ENCODE results near the gene SPECC1.

The SPECC1 gene

DNA sequence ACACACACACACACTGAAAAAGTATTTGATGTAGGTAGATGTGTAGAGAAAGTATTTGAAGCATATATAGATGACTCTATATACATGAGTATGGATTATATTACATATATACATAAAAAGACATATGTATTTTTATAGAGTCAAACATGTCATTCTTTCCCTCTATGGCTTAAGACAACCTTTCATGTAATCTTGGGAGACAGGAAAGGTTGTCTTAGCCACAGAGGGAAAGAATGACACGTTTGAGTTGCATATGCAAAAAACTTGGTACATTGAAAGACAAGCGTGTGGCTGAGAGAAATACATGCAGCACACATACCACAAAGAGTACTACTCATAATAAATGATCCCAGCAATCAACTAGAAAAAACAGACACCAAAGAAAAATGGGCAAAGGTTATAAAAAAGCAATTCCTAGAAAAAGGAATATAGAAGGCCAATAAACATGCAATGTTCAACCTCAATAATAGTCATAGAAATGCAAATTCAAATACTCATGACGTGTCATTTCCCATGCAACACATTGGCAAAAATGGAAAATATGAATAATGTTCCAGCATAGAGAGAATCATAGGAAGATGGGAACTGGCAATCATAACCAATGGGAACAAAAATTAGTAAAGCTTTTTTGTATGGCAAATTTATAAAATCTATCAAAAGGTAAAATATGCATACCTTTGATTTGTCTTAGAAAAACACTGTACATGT lies 69.0 kb downstream of the SPECC1 start:
- Histone ChIP-seq H3K4me3 (ENCODE audit: low read depth, low read length) (no peak overlapping the region), H3K9me3 (ENCODE audit: control insufficient read depth, insufficient read depth, low read length) (no peaks in the 10 kb centered on the region), H3K9ac (ENCODE audit: low read depth, low read length) (no peak overlapping the region), H3K27me3 (ENCODE audit: control insufficient read depth, insufficient read depth, low read length) (no peaks in the 10 kb centered on the region), H3K4me1 (ENCODE audit: control insufficient read depth, insufficient read depth, low read length) (peaks cover 4% of the 10 kb centered on the region), H3K36me3 (ENCODE audit: control insufficient read depth, insufficient read depth, low read length) (no peaks in the 10 kb centered on the region)

DNA sequence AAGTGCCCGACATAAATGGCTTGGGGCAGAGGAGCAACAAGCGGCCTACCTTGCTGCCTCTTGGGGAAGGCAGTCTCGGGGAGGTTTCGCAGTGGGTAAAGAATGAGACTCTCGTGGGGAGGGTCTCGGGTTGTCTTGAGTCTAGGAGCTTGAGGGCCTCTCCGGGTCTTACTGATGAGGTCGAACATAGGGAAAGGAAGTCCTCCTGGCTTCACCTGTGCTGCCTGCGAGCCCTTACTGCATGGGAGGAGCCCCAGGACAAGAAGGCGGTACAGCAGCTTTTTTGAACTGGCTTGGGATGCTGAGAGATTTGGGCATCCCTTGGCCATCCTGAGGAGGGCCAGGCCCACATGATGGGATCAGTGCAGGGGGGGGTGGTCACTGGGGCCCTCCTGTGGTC lies 71.4 kb downstream of the SPECC1 start:
- Histone ChIP-seq H3K4me3 (ENCODE audit: low read depth, low read length) (no peak overlapping the region), H3K9ac (ENCODE audit: low read depth, low read length) (no peak overlapping the region), H3K9me3 (ENCODE audit: control insufficient read depth, insufficient read depth, low read length) (no peaks in the 10 kb centered on the region), H3K27me3 (ENCODE audit: control insufficient read depth, insufficient read depth, low read length) (no peaks in the 10 kb centered on the region), H3K36me3 (ENCODE audit: control insufficient read depth, insufficient read depth, low read length) (no peaks in the 10 kb centered on the region), H3K4me1 (ENCODE audit: control insufficient read depth, insufficient read depth, low read length) (peaks cover 4% of the 10 kb centered on the region)

DNA sequence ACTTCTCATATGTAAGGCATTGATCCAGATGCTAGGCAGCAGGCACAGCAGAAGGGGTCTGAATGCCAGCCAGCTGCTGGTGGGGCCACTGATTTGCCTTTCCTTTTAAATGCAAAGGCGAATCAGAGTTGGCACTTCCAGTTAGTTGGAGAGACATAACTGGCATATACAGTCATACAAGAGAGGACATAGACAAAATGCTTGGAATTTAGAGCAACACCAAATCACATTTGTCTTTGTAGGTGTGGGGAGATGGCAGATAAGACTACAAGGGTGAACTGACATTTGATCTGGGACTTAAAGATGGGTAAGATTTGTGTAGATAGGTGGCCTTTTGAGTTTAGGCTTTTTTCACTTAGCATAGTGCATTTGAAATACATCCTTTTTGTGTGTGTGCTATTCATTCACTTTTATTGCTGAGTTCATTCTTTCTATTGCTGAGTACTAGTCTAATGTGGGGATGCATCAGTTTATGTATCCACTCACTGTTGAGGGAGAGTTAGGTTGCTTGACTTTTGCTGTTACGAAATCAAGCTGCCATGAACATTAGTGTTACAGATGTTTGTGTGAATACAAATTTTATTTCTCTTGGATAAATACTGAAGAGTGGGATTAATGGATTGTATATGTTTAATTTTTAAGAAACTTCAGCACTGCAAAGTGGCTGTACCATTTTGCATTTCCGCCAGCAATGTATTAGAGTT lies 74.1 kb downstream of the SPECC1 start:
- Histone ChIP-seq H3K4me1 (ENCODE audit: control insufficient read depth, insufficient read depth, low read length) (peaks cover 4% of the 10 kb centered on the region), H3K9me3 (ENCODE audit: control insufficient read depth, insufficient read depth, low read length) (no peaks in the 10 kb centered on the region), H3K9ac (ENCODE audit: low read depth, low read length) (no peak overlapping the region), H3K36me3 (ENCODE audit: control insufficient read depth, insufficient read depth, low read length) (no peaks in the 10 kb centered on the region), H3K27me3 (ENCODE audit: control insufficient read depth, insufficient read depth, low read length) (no peaks in the 10 kb centered on the region), H3K4me3 (ENCODE audit: low read depth, low read length) (no peak overlapping the region)

DNA sequence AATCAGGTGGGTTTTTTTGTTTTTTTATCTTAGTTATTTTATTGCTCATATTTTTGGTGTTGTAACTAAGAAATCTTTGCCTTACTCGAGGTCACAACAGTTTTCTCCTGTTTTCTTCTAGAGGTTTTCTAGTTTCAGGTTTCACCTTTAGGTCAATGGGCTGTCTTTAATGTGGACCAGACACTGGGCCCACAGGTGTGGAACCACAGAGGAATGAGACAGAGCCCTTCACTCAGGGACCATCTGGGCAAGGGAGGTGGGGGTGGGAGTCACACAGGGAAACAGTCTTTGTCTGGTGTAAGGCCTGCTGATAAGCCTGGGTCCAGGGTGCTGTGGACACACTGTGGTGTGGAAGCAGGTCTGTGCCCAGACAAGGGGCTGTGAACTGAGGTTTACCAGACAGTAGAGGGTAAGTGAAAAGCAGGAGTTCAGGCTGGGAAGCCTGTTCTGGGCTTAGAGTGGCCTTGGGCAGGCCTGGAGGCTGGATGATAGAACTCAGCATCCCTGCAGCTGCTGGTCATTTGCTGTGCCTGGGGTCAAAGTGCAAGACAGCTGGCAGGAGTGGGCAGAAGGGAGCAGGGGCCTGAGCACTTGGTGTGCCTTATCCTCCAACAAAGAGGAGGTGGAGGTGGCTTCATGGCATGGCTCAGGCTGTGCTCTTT lies 75.6 kb downstream of the SPECC1 start:
- H3K4me1 ChIP-seq (ENCODE audit: control insufficient read depth, insufficient read depth, low read length): peaks cover 4% of the 10 kb centered on the region
- no peaks in the 10 kb centered on the region for H3K36me3 ChIP-seq (ENCODE audit: control insufficient read depth, insufficient read depth, low read length)
- H3K9me3 ChIP-seq (ENCODE audit: control insufficient read depth, insufficient read depth, low read length): no peaks in the 10 kb centered on the region

DNA sequence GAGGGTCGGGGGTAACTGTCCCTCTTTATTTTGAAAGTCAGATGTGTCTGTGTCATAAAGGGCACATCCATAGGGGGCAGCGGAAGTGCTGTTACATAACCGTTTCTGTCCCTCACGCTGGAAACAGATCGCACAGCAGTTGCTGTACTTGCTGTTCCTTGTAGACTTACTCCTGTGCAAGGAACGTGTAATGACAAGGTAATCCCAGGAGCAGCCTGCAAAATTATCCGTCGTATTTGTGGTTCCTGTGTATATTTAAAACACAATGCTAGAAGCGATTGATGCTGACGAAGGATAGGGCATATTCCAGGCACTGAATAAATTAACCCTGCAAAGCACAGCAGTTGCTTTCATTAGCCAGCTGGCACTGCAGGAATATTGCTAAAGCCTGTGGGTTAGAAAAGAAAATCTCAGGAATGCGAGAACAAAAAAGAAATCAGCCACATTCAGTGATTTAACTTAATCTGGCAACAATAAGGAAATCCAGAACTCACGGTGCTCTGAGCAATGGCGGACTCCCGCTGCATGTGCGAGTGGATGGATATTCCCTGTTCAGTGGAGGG lies 76.2 kb downstream of the SPECC1 start:
- Histone ChIP-seq H3K4me1 (ENCODE audit: control insufficient read depth, insufficient read depth, low read length) (peaks cover 4% of the 10 kb centered on the region), H3K9me3 (ENCODE audit: control insufficient read depth, insufficient read depth, low read length) (no peaks in the 10 kb centered on the region), H3K4me3 (ENCODE audit: low read depth, low read length) (no peak overlapping the region), H3K27me3 (ENCODE audit: control insufficient read depth, insufficient read depth, low read length) (no peaks in the 10 kb centered on the region), H3K36me3 (ENCODE audit: control insufficient read depth, insufficient read depth, low read length) (no peaks in the 10 kb centered on the region), H3K9ac (ENCODE audit: low read depth, low read length) (no peak overlapping the region)

More for the DNA sequence above, 75.6 kb downstream of the SPECC1 start:
- Histone ChIP-seq H3K4me3 (ENCODE audit: low read depth, low read length) (no peak overlapping the region), H3K27me3 (ENCODE audit: control insufficient read depth, insufficient read depth, low read length) (no peaks in the 10 kb centered on the region), H3K9ac (ENCODE audit: low read depth, low read length) (no peak overlapping the region)

DNA sequence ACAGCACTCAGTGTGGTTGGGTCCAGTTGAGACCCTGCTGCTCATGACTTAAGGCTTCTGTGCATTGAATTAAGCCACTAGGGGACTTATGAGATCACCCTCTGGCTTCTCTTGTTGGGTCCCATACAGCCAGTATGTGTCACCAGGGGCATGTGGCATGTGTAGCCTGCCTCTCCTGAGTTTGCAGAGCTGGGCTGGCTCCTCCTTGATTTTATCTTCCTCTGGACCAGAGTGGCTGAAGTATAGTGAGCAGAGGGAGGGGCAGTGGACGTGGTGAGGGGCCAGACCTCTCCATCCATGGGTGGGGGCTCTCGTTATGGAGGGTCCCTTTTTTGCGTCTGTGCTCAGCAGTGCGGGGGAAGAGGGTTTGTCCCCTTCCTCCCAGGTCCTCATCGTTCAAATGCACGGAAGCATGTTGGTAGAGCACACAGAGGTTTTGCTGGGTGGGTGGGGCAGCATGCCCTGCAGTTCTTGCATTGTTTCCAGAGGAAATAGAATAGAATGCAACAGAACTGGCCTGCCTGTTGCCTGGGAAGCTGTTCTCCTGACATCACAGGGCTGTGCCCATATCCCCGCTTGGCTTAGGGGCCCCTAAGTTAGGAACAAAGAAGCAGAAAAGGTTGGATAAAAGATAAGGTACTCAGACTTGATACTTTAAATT lies 77.4 kb downstream of the SPECC1 start:
- Histone ChIP-seq H3K4me3 (ENCODE audit: low read depth, low read length) (no peak overlapping the region), H3K9ac (ENCODE audit: low read depth, low read length) (no peak overlapping the region), H3K4me1 (ENCODE audit: control insufficient read depth, insufficient read depth, low read length) (peaks cover under 1% of the 10 kb centered on the region), H3K9me3 (ENCODE audit: control insufficient read depth, insufficient read depth, low read length) (no peaks in the 10 kb centered on the region), H3K27me3 (ENCODE audit: control insufficient read depth, insufficient read depth, low read length) (no peaks in the 10 kb centered on the region), H3K36me3 (ENCODE audit: control insufficient read depth, insufficient read depth, low read length) (no peaks in the 10 kb centered on the region)

DNA sequence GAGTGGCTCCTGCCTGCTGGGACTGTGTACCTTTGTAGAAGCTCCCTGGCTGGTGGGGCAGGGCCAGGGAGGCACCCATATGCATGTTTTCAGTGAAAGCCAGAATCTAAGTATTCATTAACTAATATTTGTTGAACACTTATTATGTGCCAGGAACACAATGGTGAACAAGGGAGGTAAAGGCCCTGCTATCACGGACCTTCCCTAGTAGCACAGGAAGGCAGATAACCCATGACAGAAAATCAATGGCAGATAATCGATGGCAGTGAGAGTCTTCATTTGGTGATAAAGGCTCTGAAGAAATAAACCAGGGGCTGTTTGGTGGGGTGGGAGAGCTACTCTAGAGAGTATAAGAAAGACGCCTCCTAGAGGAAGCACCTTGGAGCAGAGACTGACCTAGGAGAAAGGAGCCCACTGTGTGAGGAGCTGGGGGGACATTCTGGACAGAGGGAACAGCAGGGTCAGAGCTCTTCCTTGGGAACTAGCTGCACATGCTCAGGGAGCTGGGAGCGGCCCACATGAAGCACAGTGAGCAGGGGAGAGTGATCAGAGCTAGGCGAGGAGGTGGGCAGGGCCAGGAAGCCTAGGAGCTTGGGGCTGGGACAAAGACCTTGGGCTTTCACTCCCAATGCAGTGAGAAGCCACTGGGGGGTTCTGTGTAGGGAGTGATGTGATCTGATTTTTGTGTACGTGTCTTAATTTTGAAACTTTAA lies 78.5 kb downstream of the SPECC1 start:
- H3K4me1 ChIP-seq (ENCODE audit: control insufficient read depth, insufficient read depth, low read length): peaks cover 12% of the 10 kb centered on the region
- no peaks in the 10 kb centered on the region for H3K36me3 ChIP-seq (ENCODE audit: control insufficient read depth, insufficient read depth, low read length)
- H3K27me3 ChIP-seq (ENCODE audit: control insufficient read depth, insufficient read depth, low read length): no peaks in the 10 kb centered on the region
- no peaks in the 10 kb centered on the region for H3K9me3 ChIP-seq (ENCODE audit: control insufficient read depth, insufficient read depth, low read length)
- H3K4me3 ChIP-seq (ENCODE audit: low read depth, low read length): no peak overlapping the region
- no peak overlapping the region for H3K9ac ChIP-seq (ENCODE audit: low read depth, low read length)

DNA sequence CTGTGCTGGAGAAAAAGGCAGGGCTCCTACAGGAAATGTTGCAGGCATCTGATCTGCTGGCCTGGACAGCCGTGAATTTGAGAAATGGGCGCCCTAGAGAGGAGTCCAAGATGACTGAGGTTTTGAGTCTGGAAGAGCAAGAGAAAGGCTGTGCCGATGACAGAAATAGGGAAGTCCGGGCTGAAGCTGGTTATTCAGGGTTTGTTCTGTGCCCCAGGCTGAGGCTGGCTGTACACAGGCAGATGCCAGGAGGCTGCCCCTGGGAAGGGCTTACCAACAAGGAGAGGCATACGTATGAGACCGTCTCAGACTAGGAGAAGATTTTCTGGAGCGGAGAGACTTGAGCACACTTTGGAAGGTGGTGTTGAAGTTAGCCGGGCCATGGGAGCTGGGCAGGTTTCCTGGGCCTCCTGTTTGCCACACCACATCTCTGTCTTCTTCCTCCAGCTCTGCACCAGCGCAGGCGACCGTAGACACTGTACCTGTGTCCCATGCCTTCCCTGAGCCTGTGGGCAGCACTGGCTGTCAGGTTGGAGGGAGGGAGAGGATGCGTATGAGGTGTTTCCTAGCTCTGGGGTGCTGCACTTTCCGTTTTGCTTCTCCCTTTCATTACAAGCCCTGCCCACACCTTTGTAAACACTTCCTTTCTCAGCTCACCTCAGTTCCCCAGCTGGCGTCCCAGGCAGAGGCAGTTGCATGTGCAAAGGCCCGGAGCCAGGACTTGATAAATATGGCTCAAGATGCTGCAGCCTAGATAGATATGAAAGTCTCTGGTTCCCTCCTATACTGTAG lies 80.8 kb downstream of the SPECC1 start:
- Histone ChIP-seq H3K9ac (ENCODE audit: low read depth, low read length) (no peak overlapping the region), H3K4me3 (ENCODE audit: low read depth, low read length) (no peak overlapping the region), H3K4me1 (ENCODE audit: control insufficient read depth, insufficient read depth, low read length) (peaks cover 13% of the 10 kb centered on the region), H3K27me3 (ENCODE audit: control insufficient read depth, insufficient read depth, low read length) (no peaks in the 10 kb centered on the region), H3K9me3 (ENCODE audit: control insufficient read depth, insufficient read depth, low read length) (no peaks in the 10 kb centered on the region), H3K36me3 (ENCODE audit: control insufficient read depth, insufficient read depth, low read length) (no peaks in the 10 kb centered on the region)

DNA sequence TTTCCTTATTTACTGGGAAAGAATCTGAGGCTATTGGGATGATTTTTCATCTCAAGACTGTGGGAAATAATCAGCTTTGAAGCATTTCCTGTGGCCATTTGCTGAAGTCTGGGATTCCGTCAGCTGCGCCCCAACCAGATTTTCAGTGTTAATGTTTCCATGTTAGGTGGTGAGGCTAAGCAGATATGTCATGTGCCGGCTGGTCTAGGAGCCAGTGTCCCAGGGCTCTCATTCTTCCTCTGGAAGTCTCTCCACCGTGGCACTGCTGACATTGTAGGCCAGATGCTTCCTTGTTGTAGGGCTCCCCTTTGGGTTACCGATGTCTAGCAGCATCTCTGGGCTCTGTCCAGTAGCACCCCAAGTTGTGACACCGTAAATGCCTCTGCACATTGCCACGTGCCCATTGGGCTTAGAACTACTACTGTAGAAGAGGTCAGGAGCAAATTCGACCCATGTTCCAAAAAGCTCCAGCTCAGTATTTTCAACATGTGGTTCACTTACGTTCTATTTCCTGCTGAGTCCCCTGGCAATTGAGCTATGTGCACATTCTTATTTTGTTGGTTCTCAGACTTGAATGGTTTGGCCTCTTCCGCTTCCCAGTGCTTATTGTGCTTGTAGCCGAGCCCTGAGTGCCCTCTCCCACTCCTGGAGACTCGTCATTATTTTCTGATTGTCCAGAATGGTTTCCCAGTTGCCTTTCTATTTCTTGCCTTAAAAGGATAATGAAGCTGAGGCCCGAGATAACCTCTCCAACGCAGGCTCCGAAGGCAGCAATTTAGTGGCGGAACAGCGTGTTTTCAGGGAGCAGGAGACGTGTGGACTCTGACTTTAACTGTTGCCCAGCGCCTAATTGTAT lies 82.2 kb downstream of the SPECC1 start:
- Histone ChIP-seq H3K36me3 (ENCODE audit: control insufficient read depth, insufficient read depth, low read length) (no peaks in the 10 kb centered on the region), H3K27me3 (ENCODE audit: control insufficient read depth, insufficient read depth, low read length) (no peaks in the 10 kb centered on the region), H3K9ac (ENCODE audit: low read depth, low read length) (no peak overlapping the region), H3K4me3 (ENCODE audit: low read depth, low read length) (no peak overlapping the region), H3K4me1 (ENCODE audit: control insufficient read depth, insufficient read depth, low read length) (peaks cover 13% of the 10 kb centered on the region), H3K9me3 (ENCODE audit: control insufficient read depth, insufficient read depth, low read length) (no peaks in the 10 kb centered on the region)

DNA sequence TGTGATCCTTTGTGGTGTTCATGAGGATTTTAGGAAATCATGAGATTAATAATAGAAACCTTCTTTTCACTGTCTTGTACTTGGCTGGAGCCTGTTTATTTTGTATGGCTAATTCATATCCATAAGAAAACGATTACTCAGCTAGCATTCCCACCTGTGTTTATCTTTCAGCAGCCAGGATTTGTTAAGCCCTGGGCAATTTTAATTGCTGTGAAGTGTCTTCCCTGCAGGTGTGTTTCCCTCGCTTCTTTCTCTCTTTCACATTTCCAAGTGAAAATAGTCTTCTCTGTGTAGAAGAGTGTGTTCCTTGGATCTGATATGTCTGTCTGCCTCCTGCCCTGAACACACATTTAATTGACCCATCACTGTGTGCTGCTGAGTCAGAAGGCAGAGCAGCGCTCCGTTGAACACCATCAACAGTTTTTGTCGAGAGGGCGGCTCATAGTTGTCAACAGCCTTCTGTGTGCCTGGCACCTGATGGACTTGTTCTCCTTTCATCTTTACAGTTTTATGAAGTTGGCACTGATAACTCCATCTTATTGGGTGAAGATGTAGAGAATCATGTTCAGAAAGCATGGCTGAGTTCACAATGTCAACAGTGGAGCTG lies 83.2 kb downstream of the SPECC1 start:
- Histone ChIP-seq H3K4me3 (ENCODE audit: low read depth, low read length) (no peak overlapping the region), H3K9ac (ENCODE audit: low read depth, low read length) (no peak overlapping the region), H3K9me3 (ENCODE audit: control insufficient read depth, insufficient read depth, low read length) (no peaks in the 10 kb centered on the region), H3K27me3 (ENCODE audit: control insufficient read depth, insufficient read depth, low read length) (no peaks in the 10 kb centered on the region), H3K4me1 (ENCODE audit: control insufficient read depth, insufficient read depth, low read length) (peaks cover 13% of the 10 kb centered on the region), H3K36me3 (ENCODE audit: control insufficient read depth, insufficient read depth, low read length) (no peaks in the 10 kb centered on the region)

Measured in iPS-15b (cell line).